SK-N-SH (cell line): ENCODE data around the gene TIMM17A.

ENCODE experiments used
- CHD2 ChIP-seq: fragments of 150-350 bp; IDR thresholded peaks from 2 replicates; pipeline ENCODE4 v1.6.1; 2018; ENCODE audit warnings: low read length; ENCODE audit not compliant: partially characterized antibody
- CTCF ChIP-seq: fragments of 200-600 bp; sonication (generic); IDR thresholded peaks from 2 replicates; pipeline ENCODE4 v1.6.1; 2017; ENCODE audit warnings: antibody characterized with exemption, mild to moderate bottlenecking, moderate library complexity
- EP300 ChIP-seq, 2 experiments: IDR thresholded peaks; 2 replicates each; pipeline versions ENCODE4 v1.4.0 to v1.6.1; 2012; ENCODE audit warnings: borderline replicate concordance in 1 of 2, low read depth in 1 of 2, low read length in 1 of 2
- EZH2phosphoT487 ChIP-seq: fragments of 200-600 bp; sonication (generic); IDR thresholded peaks from 2 replicates; pipeline ENCODE4 v1.6.1; 2017; ENCODE audit warnings: low read depth, mixed run types, mild to moderate bottlenecking, antibody characterized with exemption, moderate library complexity, borderline replicate concordance
- FOSL2 ChIP-seq: IDR thresholded peaks from 2 replicates; pipeline ENCODE4 v1.4.0; 2012; ENCODE audit warnings: low read depth, mild to moderate bottlenecking, moderate library complexity, borderline replicate concordance
- GABPA ChIP-seq: IDR thresholded peaks from 2 replicates; pipeline ENCODE4 v1.4.0; 2012; ENCODE audit warnings: low read depth, mild to moderate bottlenecking
- JUND ChIP-seq: IDR thresholded peaks from 2 replicates; pipeline ENCODE4 v1.4.0; 2012
- MAX ChIP-seq: IDR thresholded peaks from 2 replicates; pipeline ENCODE4 v1.4.0; 2012; ENCODE audit warnings: low read depth
- MXI1 ChIP-seq: IDR thresholded peaks from 2 replicates; pipeline ENCODE4 v1.6.1; 2012; ENCODE audit warnings: mild to moderate bottlenecking, low read depth, low read length, improper control_type of control experiment
- RAD21 ChIP-seq: IDR thresholded peaks from 2 replicates; pipeline ENCODE4 v1.6.1; 2012; ENCODE audit warnings: mild to moderate bottlenecking, low read length
- RFX5 ChIP-seq: IDR thresholded peaks from 2 replicates; pipeline ENCODE4 v1.6.1; 2012; ENCODE audit warnings: mild to moderate bottlenecking, improper control_type of control experiment, low read length
- USF2 ChIP-seq: fragments of 150-350 bp; IDR thresholded peaks from 2 replicates; pipeline ENCODE4 v1.6.1; 2017; ENCODE audit warnings: antibody characterized with exemption, low read length, low read depth, borderline replicate concordance
- YY1 ChIP-seq: IDR thresholded peaks from 2 replicates; pipeline ENCODE4 v1.4.0; 2012; ENCODE audit warnings: low read depth, mild to moderate bottlenecking

- TF ChIP-seq EZH2phosphoT487: no peak
- no peak for TF ChIP-seq CTCF
- TF ChIP-seq EP300 (IDR thresholded peaks at IDR 0.05; ENCODE audit: borderline replicate concordance in 1 of 2, low read depth in 1 of 2, low read length in 1 of 2): no peak
- no peak for TF ChIP-seq FOSL2
- TF ChIP-seq MAX: no peak
- TF ChIP-seq GABPA: no peak
- TF ChIP-seq MXI1: no peak
- TF ChIP-seq CHD2: no peak
- no peak for TF ChIP-seq JUND
- no peak for TF ChIP-seq RFX5
- TF ChIP-seq YY1: no peak
- no peak for TF ChIP-seq RAD21
- no peak for TF ChIP-seq USF2
These were observed 29.1 kb downstream of the TIMM17A start for GRCh38 chr1:201984446-201984845.
